Measurements from ENCODE around the gene ETF1.

GRCh38 chr5:138539791-138540190 lies 3.2 kb downstream of the ETF1 start:
- TF ChIP-seq, protein P1, sequence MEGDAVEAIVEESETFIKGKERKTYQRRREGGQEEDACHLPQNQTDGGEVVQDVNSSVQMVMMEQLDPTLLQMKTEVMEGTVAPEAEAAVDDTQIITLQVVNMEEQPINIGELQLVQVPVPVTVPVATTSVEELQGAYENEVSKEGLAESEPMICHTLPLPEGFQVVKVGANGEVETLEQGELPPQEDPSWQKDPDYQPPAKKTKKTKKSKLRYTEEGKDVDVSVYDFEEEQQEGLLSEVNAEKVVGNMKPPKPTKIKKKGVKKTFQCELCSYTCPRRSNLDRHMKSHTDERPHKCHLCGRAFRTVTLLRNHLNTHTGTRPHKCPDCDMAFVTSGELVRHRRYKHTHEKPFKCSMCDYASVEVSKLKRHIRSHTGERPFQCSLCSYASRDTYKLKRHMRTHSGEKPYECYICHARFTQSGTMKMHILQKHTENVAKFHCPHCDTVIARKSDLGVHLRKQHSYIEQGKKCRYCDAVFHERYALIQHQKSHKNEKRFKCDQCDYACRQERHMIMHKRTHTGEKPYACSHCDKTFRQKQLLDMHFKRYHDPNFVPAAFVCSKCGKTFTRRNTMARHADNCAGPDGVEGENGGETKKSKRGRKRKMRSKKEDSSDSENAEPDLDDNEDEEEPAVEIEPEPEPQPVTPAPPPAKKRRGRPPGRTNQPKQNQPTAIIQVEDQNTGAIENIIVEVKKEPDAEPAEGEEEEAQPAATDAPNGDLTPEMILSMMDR (IDR thresholded peaks at IDR 0.05) = no peak
- TF ChIP-seq POLR2A (IDR thresholded peaks at IDR 0.05) = no peak
